ENCODE results near the gene PRODH2.

- TF ChIP-seq CTCF (IDR thresholded peaks at IDR 0.05; ENCODE audit: low read depth, low read length, poor library complexity, severe bottlenecking) (no peak), EZH2phosphoT487 (IDR thresholded peaks at IDR 0.05; ENCODE audit: borderline replicate concordance, low read length) (no peak)
Observed at GRCh38 chr19:35844482-35845214, 32.0 kb upstream of the PRODH2 start.
